HCEC 1CT (cell line): ENCODE results near the gene EXOC3L2.

Experiments
- DNase-seq: peaks from one replicate; pipeline ENCODE4 v3.0.0-alpha.2; 2017

Gene EXOC3L2

GRCh38 chr19:45178262-45179071 lies 66.7 kb downstream of the EXOC3L2 start, which contains the start of gene BLOC1S3:
BLOC1S3 (plus strand) TSS chr19:45178784; CDS start chr19:45179297, 513 bp downstream.
- peak; percentile 100 for DNase-seq

- peak; percentile 88 for DNase-seq
Observed at GRCh38 chr19:45177817-45178261, 67.4 kb downstream of the EXOC3L2 start, which contains the start of gene TRAPPC6A. TRAPPC6A (minus strand) TSS chr19:45178237; CDS start chr19:45178218, 19 bp downstream.

GRCh38 chr19:45175515-45176345 lies 69.5 kb downstream of the EXOC3L2 start:
- peak; percentile 20 for DNase-seq

- peak; percentile 21 for DNase-seq
Observed at GRCh38 chr19:45173816-45174215, 71.4 kb downstream of the EXOC3L2 start.

GRCh38 chr19:45172611-45173208 lies 72.5 kb downstream of the EXOC3L2 start:
- no peak for DNase-seq

- DNase-seq: no peak
Observed at GRCh38 chr19:45172173-45172572, 73.0 kb downstream of the EXOC3L2 start.

GRCh38 chr19:45171211-45171623 lies 74.0 kb downstream of the EXOC3L2 start:
- no peak for DNase-seq

GRCh38 chr19:45170146-45171106 lies 74.8 kb downstream of the EXOC3L2 start:
- no peak for DNase-seq

GRCh38 chr19:45169602-45170001 lies 75.6 kb downstream of the EXOC3L2 start:
- no peak for DNase-seq

GRCh38 chr19:45168767-45169351 lies 76.3 kb downstream of the EXOC3L2 start:
- no peak for DNase-seq

GRCh38 chr19:45166723-45167252 lies 78.4 kb downstream of the EXOC3L2 start:
- no peak for DNase-seq

GRCh38 chr19:45164577-45165335 lies 80.5 kb downstream of the EXOC3L2 start:
- no peak for DNase-seq

- no peak for DNase-seq
Observed at GRCh38 chr19:45163751-45164460, 81.3 kb downstream of the EXOC3L2 start.

GRCh38 chr19:45163156-45163555 lies 82.1 kb downstream of the EXOC3L2 start:
- DNase-seq: no peak

GRCh38 chr19:45162608-45163143 lies 82.5 kb downstream of the EXOC3L2 start:
- no peak for DNase-seq
